SK-N-SH (cell line): Measurements from ENCODE around the gene ITK. TPM values are rescaled to one million over a fixed set of nuclear protein-coding genes. Genes with fewer than 3 reads are reported as not detected.

Experiments
- CTCF ChIA-PET: fragments of 300-600, 350-600 bp; formaldehyde crosslinking; extraction: SDS; loops from one replicate; lab custom pipeline; 2021; lab: Yijun Ruan, JAX
- POLR2A ChIA-PET: fragments of 350-600 bp; sonication (Branson Sonifier 250); formaldehyde crosslinking; extraction: SDS; loops from one replicate; lab custom pipeline; 2020; ENCODE audit warnings: antibody characterized with exemption, inconsistent platforms; lab: Yijun Ruan, JAX
- DNase-seq: peaks from one replicate; pipeline ENCODE4 v3.0.0; 2012
- H2AFZ ChIP-seq: fragments of 200-600 bp; sonication (generic); 2 replicates; pipeline ENCODE4 v1.8.1; 2016; ENCODE audit warnings: antibody characterized with exemption, mild to moderate bottlenecking, low read depth
- H3F3A ChIP-seq: fragments of 200-600 bp; sonication (generic); replicated peaks from 2 replicates; pipeline ENCODE3; 2016; ENCODE audit warnings: antibody characterized with exemption, mild to moderate bottlenecking; ENCODE audit not compliant: insufficient read depth
- H3K27ac ChIP-seq, 2 experiments: fragments of 200-500 bp in 1 of 2; fragments of 200-600 bp in 1 of 2; sonication (Bioruptor generic) in 1 of 2; sonication (generic), shearing (Covaris generic) in 1 of 2; 2 replicates each; pipeline versions ENCODE4 v1.5.1 to v1.6.1; 2014 to 2016; ENCODE audit warnings: low read depth in 2 of 2, inconsistent platforms in 1 of 2, low read length in 1 of 2, mild to moderate bottlenecking in 1 of 2, mixed read lengths in 1 of 2
- H3K27me3 ChIP-seq: fragments of 200-600 bp; sonication (generic), shearing (Covaris generic); 2 replicates; pipeline ENCODE4 v1.6.1; 2016; ENCODE audit warnings: mixed run types; ENCODE audit not compliant: insufficient read depth
- H3K36me3 ChIP-seq, 2 experiments: fragments of 200-500 bp in 1 of 2; fragments of 200-600 bp in 1 of 2; sonication (Bioruptor generic) in 1 of 2; sonication (generic) in 1 of 2; replicated peaks in 1 of 2; 2 replicates each; pipeline versions ENCODE3 to v1.5.1; 2014 to 2016; ENCODE audit warnings: low read length in 1 of 2, mild to moderate bottlenecking in 1 of 2; ENCODE audit not compliant: insufficient read depth in 2 of 2, control insufficient read depth in 1 of 2
- H3K4me1 ChIP-seq, 2 experiments: fragments of 200-500 bp in 1 of 2; fragments of 200-600 bp in 1 of 2; sonication (Bioruptor generic) in 1 of 2; sonication (generic), shearing (Covaris generic) in 1 of 2; 2 replicates each; pipeline versions ENCODE4 v1.5.1 to v1.6.1; 2014 to 2016; ENCODE audit warnings: low read depth in 1 of 2, low read length in 1 of 2, mixed run types in 1 of 2; ENCODE audit not compliant: insufficient read depth in 2 of 2, control insufficient read depth in 1 of 2
- H3K4me2 ChIP-seq: fragments of 200-600 bp; sonication (generic), shearing (Covaris generic); 2 replicates; pipeline ENCODE4 v1.6.1; 2017; ENCODE audit warnings: mixed run types
- H3K4me3 ChIP-seq, 2 experiments: fragments of 200-500 bp in 1 of 2; fragments of 200-600 bp in 1 of 2; sonication (Bioruptor generic) in 1 of 2; sonication (generic), shearing (Covaris generic) in 1 of 2; 2 replicates each; pipeline versions ENCODE4 v1.5.1 to v1.8.1; 2014 to 2016; ENCODE audit warnings: low read depth in 2 of 2, inconsistent platforms in 1 of 2, low read length in 1 of 2, mild to moderate bottlenecking in 1 of 2, mixed read lengths in 1 of 2, moderate library complexity in 1 of 2
- H3K79me2 ChIP-seq: fragments of 200-600 bp; sonication (generic); 2 replicates; pipeline ENCODE4 v1.8.1; 2017; ENCODE audit warnings: mild to moderate bottlenecking; ENCODE audit not compliant: insufficient read depth
- H3K9ac ChIP-seq: fragments of 200-600 bp; sonication (generic); 2 replicates; pipeline ENCODE4 v1.6.1; 2017; ENCODE audit warnings: mixed run types
- H3K9me2 ChIP-seq: fragments of 200-600 bp; sonication (generic); 2 replicates; pipeline ENCODE4 v1.6.1; 2017; ENCODE audit warnings: mixed run types
- H3K9me3 ChIP-seq: fragments of 200-600 bp; sonication (generic); 2 replicates; pipeline ENCODE4 v1.6.1; 2017; ENCODE audit warnings: mixed run types, mild to moderate bottlenecking, moderate library complexity
- H4K20me1 ChIP-seq: fragments of 200-600 bp; sonication (generic); 2 replicates; pipeline ENCODE4 v1.6.1; 2017; ENCODE audit warnings: mild to moderate bottlenecking, mixed run types; ENCODE audit not compliant: insufficient read depth
- CHD2 ChIP-seq: fragments of 150-350 bp; IDR thresholded peaks from 2 replicates; pipeline ENCODE4 v1.6.1; 2018; ENCODE audit warnings: low read length; ENCODE audit not compliant: partially characterized antibody
- EP300 ChIP-seq, 2 experiments: IDR thresholded peaks; 2 replicates each; pipeline versions ENCODE4 v1.4.0 to v1.6.1; 2012; ENCODE audit warnings: borderline replicate concordance in 1 of 2, low read depth in 1 of 2, low read length in 1 of 2
- EZH2phosphoT487 ChIP-seq: fragments of 200-600 bp; sonication (generic); IDR thresholded peaks from 2 replicates; pipeline ENCODE4 v1.6.1; 2017; ENCODE audit warnings: low read depth, mixed run types, mild to moderate bottlenecking, antibody characterized with exemption, moderate library complexity, borderline replicate concordance
- FOSL2 ChIP-seq: IDR thresholded peaks from 2 replicates; pipeline ENCODE4 v1.4.0; 2012; ENCODE audit warnings: low read depth, mild to moderate bottlenecking, moderate library complexity, borderline replicate concordance
- FOXM1 ChIP-seq: IDR thresholded peaks from 2 replicates; pipeline ENCODE4 v1.4.0; 2012; ENCODE audit warnings: low read depth, mild to moderate bottlenecking
- JUND ChIP-seq: IDR thresholded peaks from 2 replicates; pipeline ENCODE4 v1.4.0; 2012
- MEF2A ChIP-seq: IDR thresholded peaks from 2 replicates; pipeline ENCODE4 v1.4.0; 2012; ENCODE audit warnings: low read depth, borderline replicate concordance
- NRF1 ChIP-seq: IDR thresholded peaks from 2 replicates; pipeline ENCODE4 v1.6.1; 2012; ENCODE audit warnings: low read depth, mild to moderate bottlenecking, low read length
- POLR2AphosphoS5 ChIP-seq: IDR thresholded peaks from 2 replicates; pipeline ENCODE4 v1.6.1; 2012; ENCODE audit warnings: low read depth, low read length
- RAD21 ChIP-seq: IDR thresholded peaks from 2 replicates; pipeline ENCODE4 v1.6.1; 2012; ENCODE audit warnings: mild to moderate bottlenecking, low read length
- RCOR1 ChIP-seq: fragments of 150-350 bp; IDR thresholded peaks from 2 replicates; pipeline ENCODE4 v1.6.1; 2017; ENCODE audit warnings: antibody characterized with exemption, low read length
- RFX5 ChIP-seq: IDR thresholded peaks from 2 replicates; pipeline ENCODE4 v1.6.1; 2012; ENCODE audit warnings: mild to moderate bottlenecking, improper control_type of control experiment, low read length
- RXRA ChIP-seq: IDR thresholded peaks from 2 replicates; pipeline ENCODE4 v1.4.0; 2012; ENCODE audit warnings: low read depth, mild to moderate bottlenecking, borderline replicate concordance
- TEAD4 ChIP-seq: IDR thresholded peaks from 2 replicates; pipeline ENCODE4 v1.4.0; 2012; ENCODE audit warnings: mild to moderate bottlenecking, borderline replicate concordance; ENCODE audit not compliant: insufficient read depth
- WGBS: methylation state at CpG from one replicate; pipeline ENCODE4 v1.1.6; 2017; ENCODE audit warnings: low lambda C conversion rate; 5-methylcytosine and 5-hydroxymethylcytosine counted together
- polyA plus RNA-seq, 3 experiments: library from polyadenylated mRNA; depleted of rRNA; stranded (reverse); fragments of >200 nt; gene quantifications; 2 replicates each; pipeline ENCODE4 v1.2.3, GENCODE V29; 2012
- TF ChIP-seq, protein P1 (sequence below): fragments of 200-600 bp; sonication (generic); IDR thresholded peaks from 2 replicates; pipeline ENCODE4 v1.6.1; 2017; ENCODE audit warnings: antibody characterized with exemption, mild to moderate bottlenecking, moderate library complexity
- TF ChIP-seq, protein P2 (sequence below): fragments of 150-350 bp; IDR thresholded peaks from 2 replicates; pipeline ENCODE4 v1.6.1; 2017; ENCODE audit warnings: antibody characterized with exemption, low read length, low read depth, borderline replicate concordance
- TF ChIP-seq, protein P3 (sequence below): IDR thresholded peaks from 2 replicates; pipeline ENCODE4 v1.4.0; 2012; ENCODE audit warnings: low read depth
- TF ChIP-seq, protein P4 (sequence below): IDR thresholded peaks from 2 replicates; pipeline ENCODE4 v1.6.1; 2012; ENCODE audit warnings: mild to moderate bottlenecking, low read depth, low read length, moderate library complexity
- TF ChIP-seq, protein P5 (sequence below): fragments of 150-350 bp; IDR thresholded peaks from 2 replicates; pipeline ENCODE4 v1.6.1; 2016; ENCODE audit warnings: mild to moderate bottlenecking, low read depth, low read length

Gene ITK
- polyA plus RNA-seq, 1 of the 3 experiments (the other 2 are of a cell fraction), result not detected

DNA sequence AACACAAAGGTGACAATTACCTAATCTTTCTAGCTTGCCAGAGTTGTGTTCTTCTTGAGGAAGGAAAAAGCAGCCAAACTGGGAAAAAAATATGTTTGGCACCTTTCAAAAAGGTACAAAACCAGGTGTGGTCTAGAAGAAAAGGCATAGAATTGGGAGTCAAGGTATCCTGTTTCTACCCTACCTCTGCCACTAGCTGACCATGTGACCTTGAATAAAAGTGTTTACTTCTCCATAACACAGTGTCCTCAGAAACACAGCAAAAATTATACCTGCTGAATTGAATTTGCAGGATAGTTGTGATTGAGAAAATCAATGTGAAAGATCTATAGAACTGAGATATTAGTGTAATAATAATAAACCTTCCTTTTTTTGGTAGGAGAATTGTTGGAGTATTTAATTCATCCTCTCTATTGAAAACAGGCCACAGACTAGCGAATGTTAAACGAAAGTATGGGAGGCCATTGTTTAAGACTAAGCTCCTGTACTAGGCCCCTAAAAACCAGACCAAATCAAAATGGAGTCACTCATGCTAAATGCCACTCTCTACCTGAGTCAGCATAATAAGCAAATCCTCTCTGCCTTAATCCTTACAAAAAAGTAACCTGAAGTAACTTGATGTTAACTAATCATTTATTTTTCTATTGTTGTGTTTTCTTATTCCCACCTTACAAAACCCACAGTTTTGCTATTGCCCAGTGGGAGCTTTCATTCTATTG is 97.8 kb downstream of the ITK start (continued):
- TF ChIP-seq, protein P1, sequence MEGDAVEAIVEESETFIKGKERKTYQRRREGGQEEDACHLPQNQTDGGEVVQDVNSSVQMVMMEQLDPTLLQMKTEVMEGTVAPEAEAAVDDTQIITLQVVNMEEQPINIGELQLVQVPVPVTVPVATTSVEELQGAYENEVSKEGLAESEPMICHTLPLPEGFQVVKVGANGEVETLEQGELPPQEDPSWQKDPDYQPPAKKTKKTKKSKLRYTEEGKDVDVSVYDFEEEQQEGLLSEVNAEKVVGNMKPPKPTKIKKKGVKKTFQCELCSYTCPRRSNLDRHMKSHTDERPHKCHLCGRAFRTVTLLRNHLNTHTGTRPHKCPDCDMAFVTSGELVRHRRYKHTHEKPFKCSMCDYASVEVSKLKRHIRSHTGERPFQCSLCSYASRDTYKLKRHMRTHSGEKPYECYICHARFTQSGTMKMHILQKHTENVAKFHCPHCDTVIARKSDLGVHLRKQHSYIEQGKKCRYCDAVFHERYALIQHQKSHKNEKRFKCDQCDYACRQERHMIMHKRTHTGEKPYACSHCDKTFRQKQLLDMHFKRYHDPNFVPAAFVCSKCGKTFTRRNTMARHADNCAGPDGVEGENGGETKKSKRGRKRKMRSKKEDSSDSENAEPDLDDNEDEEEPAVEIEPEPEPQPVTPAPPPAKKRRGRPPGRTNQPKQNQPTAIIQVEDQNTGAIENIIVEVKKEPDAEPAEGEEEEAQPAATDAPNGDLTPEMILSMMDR, result no peak
- TF ChIP-seq MEF2A, result no peak
- no peak for TF ChIP-seq POLR2AphosphoS5
- TF ChIP-seq, all 33 proteins: peak for 0

DNA sequence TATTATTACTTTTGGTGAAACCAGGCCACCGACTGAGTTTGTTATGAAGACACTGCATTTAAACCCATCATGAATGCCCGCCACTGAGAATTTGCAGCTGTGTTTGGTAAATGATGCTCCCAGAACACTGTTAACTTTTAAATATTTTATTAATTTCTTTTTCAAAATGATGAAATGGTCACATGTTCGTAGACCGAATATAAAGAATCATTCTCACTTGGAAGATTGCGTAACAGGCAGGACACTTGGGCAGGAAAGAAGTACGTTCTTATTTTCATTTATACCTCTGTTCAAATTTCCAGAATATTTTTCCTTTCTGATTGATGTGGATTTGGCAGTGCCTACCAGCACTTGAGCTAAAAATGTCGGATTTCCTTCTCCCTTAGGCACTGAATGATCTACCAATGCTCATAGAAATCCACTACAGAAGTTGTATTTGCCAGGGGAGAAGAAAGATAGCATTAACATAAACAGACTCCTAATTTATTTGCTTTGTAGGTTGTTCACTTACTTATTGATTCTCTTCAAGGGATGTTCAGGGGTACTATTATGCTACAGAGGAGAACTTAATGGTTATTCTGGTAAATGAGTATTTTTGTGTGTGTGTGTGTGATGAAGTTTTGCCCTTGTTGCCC is 99.1 kb downstream of the ITK start:
- Histone ChIP-seq H3K27ac (no peak overlapping the region), H3K36me3 (no peaks in the 10 kb centered on the region), H3K9me2 (no peaks in the 10 kb centered on the region), H3K9me3 (no peaks in the 10 kb centered on the region), H4K20me1 (no peaks in the 10 kb centered on the region; the same call in 1 of the 2 replicates), H2AFZ (no peak overlapping the region), H3K27me3 (no peaks in the 10 kb centered on the region), H3F3A (peaks cover 10% of the 10 kb centered on the region), H3K79me2 (peaks cover 16% of the 10 kb centered on the region), H3K9ac (no peak overlapping the region), H3K4me2 (no peak overlapping the region), H3K4me3 (no peak overlapping the region), H3K4me1 (peaks cover 3 to 9% of the 10 kb centered on the region in 2 experiments; a peak in 3 of 4 replicates)
- TF ChIP-seq NRF1 (no peak), RFX5 (no peak), JUND (no peak), FOXM1 (no peak), TEAD4 (no peak), RAD21 (no peak), CHD2 (no peak), EZH2phosphoT487 (no peak), EP300 (IDR thresholded peaks at IDR 0.05; ENCODE audit: borderline replicate concordance in 1 of 2, low read depth in 1 of 2, low read length in 1 of 2) (no peak), POLR2AphosphoS5 (no peak), FOSL2 (no peak), MEF2A (no peak), RXRA (no peak), RCOR1 (no peak)
- TF ChIP-seq, protein P2, sequence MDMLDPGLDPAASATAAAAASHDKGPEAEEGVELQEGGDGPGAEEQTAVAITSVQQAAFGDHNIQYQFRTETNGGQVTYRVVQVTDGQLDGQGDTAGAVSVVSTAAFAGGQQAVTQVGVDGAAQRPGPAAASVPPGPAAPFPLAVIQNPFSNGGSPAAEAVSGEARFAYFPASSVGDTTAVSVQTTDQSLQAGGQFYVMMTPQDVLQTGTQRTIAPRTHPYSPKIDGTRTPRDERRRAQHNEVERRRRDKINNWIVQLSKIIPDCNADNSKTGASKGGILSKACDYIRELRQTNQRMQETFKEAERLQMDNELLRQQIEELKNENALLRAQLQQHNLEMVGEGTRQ, result no peak
- TF ChIP-seq, protein P3, sequence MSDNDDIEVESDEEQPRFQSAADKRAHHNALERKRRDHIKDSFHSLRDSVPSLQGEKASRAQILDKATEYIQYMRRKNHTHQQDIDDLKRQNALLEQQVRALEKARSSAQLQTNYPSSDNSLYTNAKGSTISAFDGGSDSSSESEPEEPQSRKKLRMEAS, result no peak
- TF ChIP-seq, protein P4, sequence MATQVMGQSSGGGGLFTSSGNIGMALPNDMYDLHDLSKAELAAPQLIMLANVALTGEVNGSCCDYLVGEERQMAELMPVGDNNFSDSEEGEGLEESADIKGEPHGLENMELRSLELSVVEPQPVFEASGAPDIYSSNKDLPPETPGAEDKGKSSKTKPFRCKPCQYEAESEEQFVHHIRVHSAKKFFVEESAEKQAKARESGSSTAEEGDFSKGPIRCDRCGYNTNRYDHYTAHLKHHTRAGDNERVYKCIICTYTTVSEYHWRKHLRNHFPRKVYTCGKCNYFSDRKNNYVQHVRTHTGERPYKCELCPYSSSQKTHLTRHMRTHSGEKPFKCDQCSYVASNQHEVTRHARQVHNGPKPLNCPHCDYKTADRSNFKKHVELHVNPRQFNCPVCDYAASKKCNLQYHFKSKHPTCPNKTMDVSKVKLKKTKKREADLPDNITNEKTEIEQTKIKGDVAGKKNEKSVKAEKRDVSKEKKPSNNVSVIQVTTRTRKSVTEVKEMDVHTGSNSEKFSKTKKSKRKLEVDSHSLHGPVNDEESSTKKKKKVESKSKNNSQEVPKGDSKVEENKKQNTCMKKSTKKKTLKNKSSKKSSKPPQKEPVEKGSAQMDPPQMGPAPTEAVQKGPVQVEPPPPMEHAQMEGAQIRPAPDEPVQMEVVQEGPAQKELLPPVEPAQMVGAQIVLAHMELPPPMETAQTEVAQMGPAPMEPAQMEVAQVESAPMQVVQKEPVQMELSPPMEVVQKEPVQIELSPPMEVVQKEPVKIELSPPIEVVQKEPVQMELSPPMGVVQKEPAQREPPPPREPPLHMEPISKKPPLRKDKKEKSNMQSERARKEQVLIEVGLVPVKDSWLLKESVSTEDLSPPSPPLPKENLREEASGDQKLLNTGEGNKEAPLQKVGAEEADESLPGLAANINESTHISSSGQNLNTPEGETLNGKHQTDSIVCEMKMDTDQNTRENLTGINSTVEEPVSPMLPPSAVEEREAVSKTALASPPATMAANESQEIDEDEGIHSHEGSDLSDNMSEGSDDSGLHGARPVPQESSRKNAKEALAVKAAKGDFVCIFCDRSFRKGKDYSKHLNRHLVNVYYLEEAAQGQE, result no peak
- TF ChIP-seq, protein P5, sequence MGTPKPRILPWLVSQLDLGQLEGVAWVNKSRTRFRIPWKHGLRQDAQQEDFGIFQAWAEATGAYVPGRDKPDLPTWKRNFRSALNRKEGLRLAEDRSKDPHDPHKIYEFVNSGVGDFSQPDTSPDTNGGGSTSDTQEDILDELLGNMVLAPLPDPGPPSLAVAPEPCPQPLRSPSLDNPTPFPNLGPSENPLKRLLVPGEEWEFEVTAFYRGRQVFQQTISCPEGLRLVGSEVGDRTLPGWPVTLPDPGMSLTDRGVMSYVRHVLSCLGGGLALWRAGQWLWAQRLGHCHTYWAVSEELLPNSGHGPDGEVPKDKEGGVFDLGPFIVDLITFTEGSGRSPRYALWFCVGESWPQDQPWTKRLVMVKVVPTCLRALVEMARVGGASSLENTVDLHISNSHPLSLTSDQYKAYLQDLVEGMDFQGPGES, result no peak
- ChIA-PET CTCF (interaction anchor here (0.8 to 2.1 kb wide), 3 partner anchors 13 to 197 kb away, joined by 3 to 4 read pairs (median 3); no protein-coding TSS in a partner anchor), POLR2A (no interaction called here)
- 96% methylated on average over 7 of the region's 7 CpGs for WGBS
- no peak for DNase-seq
